ENCODE data around the gene SEC31A. TPM values are rescaled to one million over a fixed set of nuclear protein-coding genes. Genes with fewer than 3 reads are reported as not detected.

SEC31A gene
- total and polyA plus RNA-seq, 2 experiments from 2014 or later: 226 to 306 TPM

GRCh38 chr4:82801910-82802521 lies 88.9 kb downstream of the SEC31A start:
- H3K9me3 ChIP-seq (ENCODE audit: low read depth): no peaks in the 10 kb centered on the region
- no peaks in the 10 kb centered on the region for H3K36me3 ChIP-seq (replicated peaks; ENCODE audit: insufficient read depth, low read depth)
- H3K4me3 ChIP-seq: no peak overlapping the region
- no peak overlapping the region for H3K4me2 ChIP-seq
- peaks cover 10% of the 10 kb centered on the region for H3K4me1 ChIP-seq (ENCODE audit: insufficient read depth)
- TF ChIP-seq EZH2phosphoT487 (IDR thresholded peaks at IDR 0.05; ENCODE audit: low read depth, severe bottlenecking, unreplicated experiment) (no peak), EZH2 (IDR thresholded peaks at IDR 0.05; ENCODE audit: borderline replicate concordance) (no peak)
- TF ChIP-seq, protein P1, sequence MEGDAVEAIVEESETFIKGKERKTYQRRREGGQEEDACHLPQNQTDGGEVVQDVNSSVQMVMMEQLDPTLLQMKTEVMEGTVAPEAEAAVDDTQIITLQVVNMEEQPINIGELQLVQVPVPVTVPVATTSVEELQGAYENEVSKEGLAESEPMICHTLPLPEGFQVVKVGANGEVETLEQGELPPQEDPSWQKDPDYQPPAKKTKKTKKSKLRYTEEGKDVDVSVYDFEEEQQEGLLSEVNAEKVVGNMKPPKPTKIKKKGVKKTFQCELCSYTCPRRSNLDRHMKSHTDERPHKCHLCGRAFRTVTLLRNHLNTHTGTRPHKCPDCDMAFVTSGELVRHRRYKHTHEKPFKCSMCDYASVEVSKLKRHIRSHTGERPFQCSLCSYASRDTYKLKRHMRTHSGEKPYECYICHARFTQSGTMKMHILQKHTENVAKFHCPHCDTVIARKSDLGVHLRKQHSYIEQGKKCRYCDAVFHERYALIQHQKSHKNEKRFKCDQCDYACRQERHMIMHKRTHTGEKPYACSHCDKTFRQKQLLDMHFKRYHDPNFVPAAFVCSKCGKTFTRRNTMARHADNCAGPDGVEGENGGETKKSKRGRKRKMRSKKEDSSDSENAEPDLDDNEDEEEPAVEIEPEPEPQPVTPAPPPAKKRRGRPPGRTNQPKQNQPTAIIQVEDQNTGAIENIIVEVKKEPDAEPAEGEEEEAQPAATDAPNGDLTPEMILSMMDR (IDR thresholded peaks at IDR 0.05; ENCODE audit: poor library complexity): peak; percentile 49
- DNase-seq (ENCODE audit: low spot score): no peak
- no peaks in the 10 kb centered on the region for H3K9me2 ChIP-seq (replicated peaks; ENCODE audit: insufficient read depth)
- WGBS (ENCODE audit: low lambda C conversion rate, missing lambda C conversion rate): 77% methylated on average over 3 of the region's 3 CpGs
- H3K27ac ChIP-seq: no peak overlapping the region
- no peaks in the 10 kb centered on the region for H3K79me2 ChIP-seq
- no peak overlapping the region for H2AFZ ChIP-seq
- H3K27me3 ChIP-seq: peaks cover 21% of the 10 kb centered on the region
- no peaks in the 10 kb centered on the region for H4K20me1 ChIP-seq (ENCODE audit: insufficient read depth, poor library complexity, severe bottlenecking)

DNA sequence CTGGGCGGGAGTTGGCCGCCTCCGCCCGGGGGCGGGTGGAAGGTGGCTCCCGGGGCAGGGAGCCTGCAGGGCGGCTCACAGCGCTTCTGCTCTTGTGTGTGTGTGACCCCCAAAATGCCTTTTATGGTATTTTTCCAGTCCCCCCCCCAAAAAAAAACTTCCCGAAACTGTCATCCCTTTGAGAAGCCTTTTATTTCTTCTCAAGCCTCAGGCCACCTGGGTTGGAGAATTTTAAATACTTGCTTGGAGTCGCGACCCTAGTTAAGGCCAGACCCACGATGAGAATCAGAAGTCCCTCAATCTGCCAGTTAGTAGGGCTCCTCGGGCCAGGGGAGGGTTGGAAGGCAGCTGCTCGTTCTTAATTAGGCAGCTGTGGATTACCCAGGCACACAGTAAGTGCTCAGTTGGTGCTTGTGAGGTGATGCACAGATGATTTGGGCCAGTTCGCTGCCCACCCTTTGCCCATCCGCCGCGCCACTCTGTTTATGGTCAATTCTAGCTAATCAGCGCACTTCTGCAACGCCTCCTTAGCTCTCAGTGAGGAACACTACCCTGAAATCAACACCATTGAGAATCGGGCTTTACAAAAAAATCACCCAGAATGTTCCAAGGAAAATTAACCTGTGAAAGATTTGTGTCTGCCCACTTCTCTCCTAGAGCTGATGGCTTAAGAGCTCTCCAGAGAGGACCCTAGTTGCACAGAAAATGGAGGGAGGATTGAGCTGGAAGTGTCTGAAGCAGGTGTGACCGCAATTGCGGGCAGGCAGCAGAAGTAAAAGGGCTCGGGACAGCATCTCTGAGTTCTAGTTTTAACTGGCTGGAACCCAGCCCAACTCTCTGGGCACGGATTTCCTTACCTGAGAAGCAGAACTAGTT lies 91.7 kb downstream of the SEC31A start:
- no peaks in the 10 kb centered on the region for H3K9me2 ChIP-seq (replicated peaks; ENCODE audit: insufficient read depth)
- no peaks in the 10 kb centered on the region for H3K36me3 ChIP-seq (replicated peaks; ENCODE audit: insufficient read depth, low read depth)
- peak overlapping the region; percentile 74 for H2AFZ ChIP-seq
- 27% methylated on average over 19 of the region's 25 CpGs for WGBS (ENCODE audit: low lambda C conversion rate, missing lambda C conversion rate)
- TF ChIP-seq, protein P1 (IDR thresholded peaks at IDR 0.05; ENCODE audit: poor library complexity): no peak
- TF ChIP-seq EZH2 (IDR thresholded peaks at IDR 0.05; ENCODE audit: borderline replicate concordance) (no peak), EZH2phosphoT487 (IDR thresholded peaks at IDR 0.05; ENCODE audit: low read depth, severe bottlenecking, unreplicated experiment) (no peak)
- no peaks in the 10 kb centered on the region for H4K20me1 ChIP-seq (ENCODE audit: insufficient read depth, poor library complexity, severe bottlenecking)
- H3K27me3 ChIP-seq: peaks cover 21% of the 10 kb centered on the region
- peaks cover 13% of the 10 kb centered on the region for H3K4me1 ChIP-seq (ENCODE audit: insufficient read depth)
- no peak overlapping the region for H3K27ac ChIP-seq
- DNase-seq (ENCODE audit: low spot score): no peak
- no peaks in the 10 kb centered on the region for H3K9me3 ChIP-seq (ENCODE audit: low read depth)
- H3K79me2 ChIP-seq: no peaks in the 10 kb centered on the region
- H3K4me3 ChIP-seq: peak overlapping the region; percentile 88
- H3K4me2 ChIP-seq: peak overlapping the region; percentile 95

- no peak within 1 kb of the TSS for H3K27ac ChIP-seq
- no peak for TF ChIP-seq EZH2phosphoT487 (IDR thresholded peaks at IDR 0.05; ENCODE audit: low read depth, severe bottlenecking, unreplicated experiment)
- no peak for TF ChIP-seq EZH2 (IDR thresholded peaks at IDR 0.05; ENCODE audit: borderline replicate concordance)
- TF ChIP-seq, protein P1 (IDR thresholded peaks at IDR 0.05; ENCODE audit: poor library complexity): no peak
- H3K4me3 ChIP-seq: peak within 1 kb of the TSS; percentile 88
- no peaks in the 10 kb centered on the region for H3K9me2 ChIP-seq (replicated peaks; ENCODE audit: insufficient read depth)
- H3K27me3 ChIP-seq: peaks cover 21% of the 10 kb centered on the region
- H3K36me3 ChIP-seq (replicated peaks; ENCODE audit: insufficient read depth, low read depth): no peaks in the 10 kb centered on the region
- no peaks in the 10 kb centered on the region for H3K9me3 ChIP-seq (ENCODE audit: low read depth)
- peak; percentile 80 for DNase-seq (ENCODE audit: low spot score)
- H3K4me2 ChIP-seq: peak within 1 kb of the TSS; percentile 95
- H3K79me2 ChIP-seq: no peaks in the 10 kb centered on the region
- H2AFZ ChIP-seq: peak within 1 kb of the TSS; percentile 74
- no peaks in the 10 kb centered on the region for H4K20me1 ChIP-seq (ENCODE audit: insufficient read depth, poor library complexity, severe bottlenecking)
- peaks cover 13% of the 10 kb centered on the region for H3K4me1 ChIP-seq (ENCODE audit: insufficient read depth)
- under 1% methylated on average over 62 of the region's 94 CpGs for WGBS (ENCODE audit: low lambda C conversion rate, missing lambda C conversion rate)
These were observed 92.6 kb downstream of the SEC31A start, which contains the start of gene SCD5 for GRCh38 chr4:82798168-82799005. TSS of gene SCD5 (minus strand) at chr4:82798796. CDS start at chr4:82798537, 259 bp downstream.
